Measurements from ENCODE around the gene KRTAP5-2.

GRCh38 chr11:1623716-1624115 lies 25.6 kb upstream of the KRTAP5-2 start:
- no peak for TF ChIP-seq CTCF (IDR thresholded peaks at IDR 0.05)
- no peak for TF ChIP-seq POLR2A (IDR thresholded peaks at IDR 0.05)
